Astrocyte (in vitro differentiated cells and primary cell): ENCODE measurements around the gene NDUFS8. TPM values are rescaled to one million over a fixed set of nuclear protein-coding genes. Genes with fewer than 3 reads are reported as not detected.

Experiments used
- DNase-seq: peaks from one replicate; pipeline ENCODE4 v3.0.0-alpha.2; 2010; ENCODE audit warnings: low read depth
- FAIRE-seq: peaks from 2 replicates; lab custom pipeline; 2011; peaks lifted over from hg19 to GRCh38; lab: Jason Lieb, UNC
- H2AFZ ChIP-seq: 2 replicates; pipeline ENCODE4 v1.6.0; 2012; ENCODE audit warnings: low read depth, low read length, inconsistent platforms
- H3K27ac ChIP-seq: 2 replicates; pipeline ENCODE4 v1.5.1; 2011; ENCODE audit warnings: low read depth, low read length, inconsistent platforms
- H3K27me3 ChIP-seq: 2 replicates; pipeline ENCODE4 v1.6.0; 2011; ENCODE audit warnings: low read length, inconsistent platforms; ENCODE audit not compliant: insufficient read depth
- H3K36me3 ChIP-seq: 2 replicates; pipeline ENCODE4 v1.5.1; 2011; ENCODE audit warnings: low read length, inconsistent platforms; ENCODE audit not compliant: insufficient read depth
- H3K4me1 ChIP-seq: 2 replicates; pipeline ENCODE4 v1.5.1; 2011; ENCODE audit warnings: low read length, inconsistent platforms; ENCODE audit not compliant: insufficient read depth
- H3K4me2 ChIP-seq: 2 replicates; pipeline ENCODE4 v1.6.0; 2012; ENCODE audit warnings: low read length, inconsistent platforms
- H3K4me3 ChIP-seq: 2 replicates; pipeline ENCODE4 v1.5.1; 2011; ENCODE audit warnings: low read depth, mild to moderate bottlenecking, low read length, inconsistent platforms; ENCODE audit not compliant: insufficient read depth
- H3K79me2 ChIP-seq: 2 replicates; pipeline ENCODE4 v1.6.0; 2012; ENCODE audit warnings: mild to moderate bottlenecking, low read length, inconsistent platforms; ENCODE audit not compliant: insufficient read depth
- H3K9ac ChIP-seq: 2 replicates; pipeline ENCODE4 v1.6.0; 2012; ENCODE audit warnings: mild to moderate bottlenecking, low read length, inconsistent platforms
- H3K9me3 ChIP-seq: 2 replicates; pipeline ENCODE4 v1.5.1; 2012; ENCODE audit warnings: low read depth, mild to moderate bottlenecking, low read length, inconsistent platforms; ENCODE audit not compliant: insufficient read depth
- H4K20me1 ChIP-seq: 2 replicates; pipeline ENCODE4 v1.6.0; 2012; ENCODE audit warnings: low read length, inconsistent platforms; ENCODE audit not compliant: insufficient read depth
- H3K27ac Mint-ChIP-seq: one replicate; pipeline ENCODE4 v1.8.0; 2021; ENCODE audit warnings: mild to moderate bottlenecking, mixed read lengths; ENCODE audit not compliant: unreplicated experiment
- H3K27me3 Mint-ChIP-seq: one replicate; pipeline ENCODE4 v1.8.0; 2021; ENCODE audit warnings: low read depth, mixed read lengths; ENCODE audit not compliant: unreplicated experiment
- H3K36me3 Mint-ChIP-seq: one replicate; pipeline ENCODE4 v1.8.0; 2021; ENCODE audit warnings: low read depth, mixed read lengths; ENCODE audit not compliant: unreplicated experiment
- H3K4me1 Mint-ChIP-seq: one replicate; pipeline ENCODE4 v1.8.0; 2021; ENCODE audit warnings: low read depth, mixed read lengths; ENCODE audit not compliant: unreplicated experiment
- H3K4me3 Mint-ChIP-seq: one replicate; pipeline ENCODE4 v1.8.0; 2021; ENCODE audit warnings: mild to moderate bottlenecking, moderate library complexity, mixed read lengths; ENCODE audit not compliant: unreplicated experiment
- H3K9me3 Mint-ChIP-seq: one replicate; pipeline ENCODE4 v1.8.0; 2021; ENCODE audit warnings: mild to moderate bottlenecking, mixed read lengths; ENCODE audit not compliant: unreplicated experiment
- EZH2 ChIP-seq: IDR thresholded peaks from 2 replicates; pipeline ENCODE4 v1.6.1; 2012; ENCODE audit warnings: mild to moderate bottlenecking, low read length, inconsistent platforms; ENCODE audit not compliant: insufficient read depth
- total RNA-seq: library from RNA; stranded (reverse); gene quantifications from 2 replicates; pipeline ENCODE4 v1.2.1, GENCODE V29; 2021
- TF ChIP-seq, protein P1 (sequence below): IDR thresholded peaks from 2 replicates; pipeline ENCODE4 v1.5.1; 2011; ENCODE audit warnings: low read depth, mild to moderate bottlenecking, inconsistent platforms, low read length, moderate library complexity; ENCODE audit not compliant: insufficient read depth

Gene NDUFS8
- total RNA-seq, 1 donor from 2014 or later = 159 TPM

DNA sequence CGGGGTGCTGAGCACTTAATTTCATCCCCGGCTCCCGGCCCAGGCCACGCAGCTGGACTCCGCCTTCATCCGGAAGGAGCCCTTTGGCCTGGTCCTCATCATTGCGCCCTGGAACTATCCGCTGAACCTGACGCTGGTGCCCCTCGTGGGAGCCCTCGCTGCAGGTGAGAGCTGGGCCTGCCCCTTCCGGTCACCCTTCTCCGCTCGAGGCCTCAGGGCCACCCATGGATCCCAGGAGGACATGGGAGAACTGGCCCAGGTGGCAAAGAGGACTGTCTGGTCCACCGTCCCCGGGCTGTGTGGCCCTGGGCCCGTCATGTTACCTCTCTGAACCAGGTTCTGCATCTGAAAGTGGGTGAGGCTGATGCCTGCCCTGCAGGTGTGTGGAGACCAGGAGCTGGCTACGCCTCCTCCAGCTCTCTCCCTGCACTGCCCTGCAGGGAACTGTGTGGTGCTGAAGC lies 11.7 kb upstream of the NDUFS8 start:
- H3K9me3 ChIP-seq = no peaks in the 10 kb centered on the region
- Mint-ChIP-seq H3K27ac (no peak overlapping the region), H3K9me3 (no peaks in the 10 kb centered on the region), H3K4me3 (no peak overlapping the region), H3K4me1 (peaks cover 5% of the 10 kb centered on the region), H3K27me3 (peaks cover 4% of the 10 kb centered on the region), H3K36me3 (peaks cover 2% of the 10 kb centered on the region)
- no peak overlapping the region for H3K4me2 ChIP-seq
- H3K79me2 ChIP-seq = no peaks in the 10 kb centered on the region
- TF ChIP-seq, protein P1, sequence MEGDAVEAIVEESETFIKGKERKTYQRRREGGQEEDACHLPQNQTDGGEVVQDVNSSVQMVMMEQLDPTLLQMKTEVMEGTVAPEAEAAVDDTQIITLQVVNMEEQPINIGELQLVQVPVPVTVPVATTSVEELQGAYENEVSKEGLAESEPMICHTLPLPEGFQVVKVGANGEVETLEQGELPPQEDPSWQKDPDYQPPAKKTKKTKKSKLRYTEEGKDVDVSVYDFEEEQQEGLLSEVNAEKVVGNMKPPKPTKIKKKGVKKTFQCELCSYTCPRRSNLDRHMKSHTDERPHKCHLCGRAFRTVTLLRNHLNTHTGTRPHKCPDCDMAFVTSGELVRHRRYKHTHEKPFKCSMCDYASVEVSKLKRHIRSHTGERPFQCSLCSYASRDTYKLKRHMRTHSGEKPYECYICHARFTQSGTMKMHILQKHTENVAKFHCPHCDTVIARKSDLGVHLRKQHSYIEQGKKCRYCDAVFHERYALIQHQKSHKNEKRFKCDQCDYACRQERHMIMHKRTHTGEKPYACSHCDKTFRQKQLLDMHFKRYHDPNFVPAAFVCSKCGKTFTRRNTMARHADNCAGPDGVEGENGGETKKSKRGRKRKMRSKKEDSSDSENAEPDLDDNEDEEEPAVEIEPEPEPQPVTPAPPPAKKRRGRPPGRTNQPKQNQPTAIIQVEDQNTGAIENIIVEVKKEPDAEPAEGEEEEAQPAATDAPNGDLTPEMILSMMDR = no peak
- TF ChIP-seq EZH2 = no peak
- H3K4me1 ChIP-seq = peaks cover 12% of the 10 kb centered on the region
- H2AFZ ChIP-seq = no peak overlapping the region
- no peaks in the 10 kb centered on the region for H4K20me1 ChIP-seq
- no peak overlapping the region for H3K4me3 ChIP-seq
- no peaks in the 10 kb centered on the region for H3K36me3 ChIP-seq
- no peak for DNase-seq
- H3K27ac ChIP-seq = no peak overlapping the region
- H3K27me3 ChIP-seq = no peaks in the 10 kb centered on the region
- no peak overlapping the region for H3K9ac ChIP-seq
- FAIRE-seq = no peak

DNA sequence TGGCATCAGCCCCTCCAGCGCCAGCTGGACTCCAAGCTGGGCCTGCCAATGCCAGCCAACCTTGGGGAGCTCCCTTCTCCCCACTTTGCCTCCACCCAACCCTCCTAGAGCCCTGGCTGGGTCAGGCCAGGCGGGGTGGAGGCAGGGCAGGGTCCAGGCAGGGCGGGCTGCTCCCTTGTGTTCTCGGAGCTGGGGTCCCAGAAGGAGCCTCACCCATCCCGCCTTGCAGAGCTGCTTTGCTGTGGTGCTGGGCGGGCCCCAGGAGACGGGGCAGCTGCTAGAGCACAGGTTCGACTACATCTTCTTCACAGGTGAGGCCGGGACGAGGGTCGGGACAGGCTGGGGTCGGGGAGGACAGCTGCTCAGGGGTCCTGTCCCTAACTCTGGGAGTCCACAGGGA lies 11.0 kb upstream of the NDUFS8 start:
- Histone ChIP-seq H3K27me3 (no peaks in the 10 kb centered on the region), H3K4me2 (no peak overlapping the region), H3K36me3 (no peaks in the 10 kb centered on the region), H3K9ac (no peak overlapping the region), H3K4me1 (peaks cover 5% of the 10 kb centered on the region), H3K9me3 (no peaks in the 10 kb centered on the region), H3K27ac (no peak overlapping the region), H3K4me3 (no peak overlapping the region), H3K79me2 (no peaks in the 10 kb centered on the region), H4K20me1 (no peaks in the 10 kb centered on the region), H2AFZ (no peak overlapping the region)
- no peak for FAIRE-seq
- Mint-ChIP-seq H3K4me1 (no peaks in the 10 kb centered on the region), H3K36me3 (no peaks in the 10 kb centered on the region), H3K9me3 (no peaks in the 10 kb centered on the region), H3K27ac (peak overlapping the region; percentile 63), H3K4me3 (no peak overlapping the region), H3K27me3 (peaks cover 4% of the 10 kb centered on the region)
- TF ChIP-seq EZH2 = no peak
- TF ChIP-seq, protein P1 = no peak
- DNase-seq = no peak

DNA sequence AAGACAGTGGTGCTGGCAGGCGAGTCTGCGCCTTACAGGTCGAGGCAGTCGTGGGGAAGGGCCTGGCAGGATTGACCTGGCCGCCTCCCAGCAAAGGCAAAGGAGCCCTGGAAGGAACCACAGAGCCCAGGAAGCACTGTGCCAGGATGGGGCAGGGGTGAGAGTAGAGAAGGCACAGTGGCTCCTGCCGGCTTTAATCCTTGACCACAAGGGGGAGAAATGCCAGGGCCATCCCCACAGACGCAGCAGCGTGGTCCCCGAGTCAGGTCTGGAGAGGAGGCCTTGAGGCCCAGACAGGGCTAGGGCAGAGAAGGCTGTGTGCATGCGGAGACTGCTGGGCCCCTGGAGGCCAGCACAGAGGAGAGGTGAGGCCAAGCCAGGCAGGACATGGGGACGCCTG lies 9.9 kb upstream of the NDUFS8 start:
- peaks cover 8% of the 10 kb centered on the region for H3K36me3 Mint-ChIP-seq
- H3K4me1 Mint-ChIP-seq = no peaks in the 10 kb centered on the region
- Histone ChIP-seq H3K79me2 (no peaks in the 10 kb centered on the region), H3K36me3 (no peaks in the 10 kb centered on the region), H3K9ac (no peak overlapping the region), H3K4me1 (peaks cover 4% of the 10 kb centered on the region), H4K20me1 (no peaks in the 10 kb centered on the region), H3K4me3 (no peak overlapping the region), H3K27me3 (no peaks in the 10 kb centered on the region), H3K9me3 (no peaks in the 10 kb centered on the region), H3K4me2 (no peak overlapping the region), H3K27ac (no peak overlapping the region), H2AFZ (no peak overlapping the region)
- DNase-seq (no peak), FAIRE-seq (no peak)
- H3K4me3 Mint-ChIP-seq = no peak overlapping the region
- TF ChIP-seq, protein P1 = peak; percentile 30
- TF ChIP-seq EZH2 = no peak
- H3K9me3 Mint-ChIP-seq = no peaks in the 10 kb centered on the region
- peak overlapping the region; percentile 78 for H3K27ac Mint-ChIP-seq
- H3K27me3 Mint-ChIP-seq = peaks cover 4% of the 10 kb centered on the region
